Astrocyte of the cerebellum (primary cell): ENCODE results near the gene KANK4.

Experiments
- DNase-seq: peaks from one replicate; pipeline ENCODE4 v3.0.0-alpha.2; 2011; ENCODE audit warnings: low read depth
- H3K4me3 ChIP-seq: 2 replicates; pipeline ENCODE4 v1.5.1; 2011; ENCODE audit warnings: mild to moderate bottlenecking, low read depth, low read length, moderate library complexity
- in situ Hi-C: cut with HindIII; loops from 2 replicates; pipeline ENCODE4 v1.10.0; 2017; ENCODE audit warnings: low sequenced_read_pairs
- TF ChIP-seq, protein P1 (sequence below): IDR thresholded peaks from 2 replicates; pipeline ENCODE4 v1.5.1; 2012; ENCODE audit warnings: low read length, low read depth, moderate library complexity, mild to moderate bottlenecking; ENCODE audit errors: missing control alignments

KANK4 gene

DNA sequence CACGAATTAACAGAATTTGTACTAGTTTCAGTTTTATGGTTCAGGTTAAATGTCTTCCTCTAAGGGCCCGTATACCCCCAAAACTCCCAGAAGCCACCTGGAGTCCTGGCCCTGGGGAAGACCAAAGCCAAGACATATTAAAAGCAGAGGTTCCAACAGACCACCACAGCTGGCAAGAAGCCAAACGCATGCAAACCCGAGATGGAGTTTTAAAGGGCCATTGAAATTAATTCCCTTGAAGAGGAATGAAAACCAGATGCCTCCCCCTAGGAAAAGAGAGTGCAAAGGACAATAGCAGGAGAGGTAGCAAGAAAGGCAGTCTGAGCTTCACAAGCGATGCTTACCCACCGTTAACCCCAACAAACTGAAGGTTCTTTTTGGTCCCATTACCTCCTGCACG lies 48.1 kb downstream of the KANK4 start:
- in situ Hi-C loops = no loop called here
- no peak for DNase-seq

DNA sequence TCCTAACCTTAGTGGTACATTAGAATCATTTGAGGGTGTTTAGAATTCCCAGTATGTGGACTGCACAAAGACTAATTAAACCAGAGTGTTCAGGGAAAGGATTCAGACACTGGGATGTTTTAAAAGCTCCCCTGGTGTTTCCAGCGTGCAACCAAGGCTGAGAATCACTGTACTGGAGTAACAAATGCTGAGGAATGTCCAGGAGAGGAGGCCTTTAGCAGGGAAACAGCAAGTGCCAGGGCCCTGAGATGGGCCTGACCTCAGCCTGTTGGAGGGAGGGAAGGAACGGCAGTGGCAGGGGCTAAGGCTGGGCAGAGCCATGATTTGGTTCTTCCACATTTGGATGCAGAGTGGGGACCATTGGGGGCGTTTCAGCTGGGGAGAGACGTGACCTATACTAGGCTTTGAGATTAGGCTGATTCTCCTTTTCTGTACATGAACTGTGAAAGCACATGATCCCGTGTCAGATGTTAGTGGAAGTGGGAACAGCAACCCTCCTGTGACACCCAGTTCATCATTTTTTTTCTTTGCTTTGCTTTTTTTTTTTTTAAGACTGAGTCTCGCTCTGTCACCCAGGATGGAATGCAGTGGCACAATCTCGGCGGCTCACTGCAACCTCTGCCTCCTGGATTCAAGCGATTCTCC lies 49.3 kb downstream of the KANK4 start:
- DNase-seq = no peak
- no peak overlapping the region for H3K4me3 ChIP-seq
- TF ChIP-seq, protein P1, sequence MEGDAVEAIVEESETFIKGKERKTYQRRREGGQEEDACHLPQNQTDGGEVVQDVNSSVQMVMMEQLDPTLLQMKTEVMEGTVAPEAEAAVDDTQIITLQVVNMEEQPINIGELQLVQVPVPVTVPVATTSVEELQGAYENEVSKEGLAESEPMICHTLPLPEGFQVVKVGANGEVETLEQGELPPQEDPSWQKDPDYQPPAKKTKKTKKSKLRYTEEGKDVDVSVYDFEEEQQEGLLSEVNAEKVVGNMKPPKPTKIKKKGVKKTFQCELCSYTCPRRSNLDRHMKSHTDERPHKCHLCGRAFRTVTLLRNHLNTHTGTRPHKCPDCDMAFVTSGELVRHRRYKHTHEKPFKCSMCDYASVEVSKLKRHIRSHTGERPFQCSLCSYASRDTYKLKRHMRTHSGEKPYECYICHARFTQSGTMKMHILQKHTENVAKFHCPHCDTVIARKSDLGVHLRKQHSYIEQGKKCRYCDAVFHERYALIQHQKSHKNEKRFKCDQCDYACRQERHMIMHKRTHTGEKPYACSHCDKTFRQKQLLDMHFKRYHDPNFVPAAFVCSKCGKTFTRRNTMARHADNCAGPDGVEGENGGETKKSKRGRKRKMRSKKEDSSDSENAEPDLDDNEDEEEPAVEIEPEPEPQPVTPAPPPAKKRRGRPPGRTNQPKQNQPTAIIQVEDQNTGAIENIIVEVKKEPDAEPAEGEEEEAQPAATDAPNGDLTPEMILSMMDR = no peak
- in situ Hi-C loops = no loop called here

More for the DNA sequence above, 48.1 kb downstream of the KANK4 start:
- H3K4me3 ChIP-seq = no peak overlapping the region
- TF ChIP-seq, protein P1 = no peak

DNA sequence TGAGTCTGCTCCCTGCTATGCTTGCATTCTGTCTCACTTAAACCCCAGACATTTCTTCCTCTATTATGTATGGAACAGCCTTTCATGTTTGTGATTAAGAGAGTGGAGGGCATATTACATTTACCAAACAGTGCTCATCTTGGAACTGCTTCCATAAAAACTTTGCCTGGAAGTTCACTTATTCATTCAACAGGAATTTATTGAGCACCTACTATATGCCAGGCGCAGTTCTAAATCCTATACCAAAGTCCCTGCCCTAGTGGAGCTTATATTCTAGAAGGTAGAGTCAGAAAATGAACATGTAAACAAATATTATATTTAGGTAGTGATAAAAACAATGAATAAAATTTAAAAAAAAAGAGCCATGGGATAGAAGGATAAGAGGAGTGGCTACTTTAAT lies 49.8 kb downstream of the KANK4 start:
- TF ChIP-seq, protein P1 = no peak
- in situ Hi-C loops = no loop called here
- DNase-seq = no peak
- H3K4me3 ChIP-seq = no peak overlapping the region

DNA sequence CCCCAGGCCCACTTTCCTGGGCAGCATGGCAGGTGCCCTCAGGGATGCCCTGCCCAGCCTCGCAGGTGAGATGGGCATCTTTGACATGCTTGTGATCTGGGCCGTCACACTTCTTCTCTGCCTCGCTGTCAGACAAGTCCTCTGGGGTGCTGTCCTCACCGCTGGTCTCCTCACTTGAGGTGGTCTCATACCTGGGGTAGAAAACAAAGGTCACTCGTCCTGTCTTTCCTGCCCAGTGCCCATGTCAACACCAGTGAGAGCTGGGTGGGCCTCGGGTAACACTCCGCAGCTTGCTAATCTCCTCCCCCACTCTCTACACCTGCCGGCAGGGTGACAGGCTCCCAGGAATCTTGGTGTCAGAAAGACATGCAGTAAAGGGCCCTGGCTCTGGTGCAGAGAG lies 50.9 kb downstream of the KANK4 start:
- TF ChIP-seq, protein P1 = no peak
- no peak overlapping the region for H3K4me3 ChIP-seq
- in situ Hi-C loops = no loop called here
- DNase-seq = no peak

DNA sequence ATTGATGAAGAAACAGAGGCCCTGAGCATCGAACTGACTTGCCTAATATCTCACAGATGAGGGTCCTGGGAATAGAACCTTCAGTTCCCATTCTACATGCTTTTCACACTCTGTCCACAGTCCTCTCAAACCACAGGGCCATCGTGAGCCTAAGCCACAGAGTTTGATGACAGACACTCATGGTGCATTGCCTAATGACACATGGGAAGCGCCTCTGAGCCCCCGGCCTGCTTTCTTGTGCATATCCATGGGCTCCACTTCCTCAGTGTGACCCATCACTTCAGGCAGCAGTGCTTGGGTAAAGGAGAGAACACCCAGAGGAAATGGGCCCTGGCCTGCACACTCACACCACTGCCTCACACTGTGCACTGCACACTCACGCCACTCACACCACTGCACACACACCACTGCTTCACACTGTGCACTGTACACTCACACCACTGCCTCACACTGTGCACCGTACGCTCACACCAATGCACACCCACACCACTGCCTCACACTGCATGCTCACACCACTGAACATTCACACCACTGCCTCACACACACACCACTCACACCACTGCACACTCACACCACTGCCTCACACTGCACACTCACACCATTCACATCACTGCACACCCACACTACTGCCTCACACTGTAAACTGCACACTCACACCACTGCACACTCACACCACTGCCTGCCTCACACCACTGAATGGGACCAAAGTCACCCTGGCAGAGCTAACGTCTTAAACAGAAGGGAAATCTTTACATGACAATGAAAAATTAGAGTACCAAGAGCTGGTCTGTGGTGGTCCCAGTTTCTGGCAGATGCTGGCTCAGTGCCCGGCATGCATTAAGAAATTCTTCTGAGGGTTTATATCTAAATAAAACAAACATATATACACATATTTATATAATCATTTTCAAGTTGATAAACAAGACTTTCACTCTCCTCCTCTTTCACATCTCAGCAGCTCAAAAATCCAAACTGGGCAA lies 53.0 kb downstream of the KANK4 start:
- TF ChIP-seq, protein P1 = no peak
- no peak overlapping the region for H3K4me3 ChIP-seq
- no peak for DNase-seq
- in situ Hi-C loops = no loop called here

DNA sequence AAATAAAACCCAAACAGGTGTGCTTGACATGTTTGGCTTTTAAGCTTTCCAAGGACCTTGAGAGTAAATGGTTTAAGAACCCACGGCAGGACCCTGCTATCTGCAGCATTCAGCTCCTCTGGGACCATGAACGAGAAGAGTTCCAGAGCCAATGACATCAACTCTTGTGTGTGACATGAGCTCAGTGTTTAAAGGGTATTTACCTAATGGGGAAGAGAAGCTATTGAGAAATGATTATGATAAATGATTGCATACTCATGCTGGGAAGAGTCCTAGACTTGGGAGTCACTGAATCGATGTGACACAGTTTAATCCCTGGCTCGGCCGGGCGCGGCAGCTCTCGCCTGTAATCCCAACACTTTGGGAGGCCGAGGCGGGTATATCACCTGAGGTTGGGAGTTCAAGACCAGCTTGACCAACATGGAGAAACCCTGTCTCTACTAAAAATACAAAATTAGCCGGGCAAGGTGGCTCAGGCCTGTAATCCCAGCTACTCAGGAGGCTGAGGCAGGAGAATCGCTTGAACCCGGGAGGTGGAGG lies 55.4 kb downstream of the KANK4 start:
- TF ChIP-seq, protein P1 = no peak
- no peak for DNase-seq
- H3K4me3 ChIP-seq = no peak overlapping the region
- in situ Hi-C loops = no loop called here
